SK-N-SH treated with all-trans-retinoic acid at 6 μM for 48 hours (cell line): ENCODE results near the gene PIBF1.
"Not testable (repeated sequence)": the region's sequence is repeated elsewhere in the genome, so short reads cannot be mapped to it uniquely, and the experiment has no call there.

Experiments
- ATAC-seq: fragments of 200-7000 bp; cut with Tn5 transposase; 3 replicates; pipeline ENCODE4 v1.9.1; 2020; ENCODE audit warnings: mild to moderate bottlenecking, moderate library complexity
- BACH2 ChIP-seq: fragments of 250-450 bp; sonication (Bioruptor Pico); IDR thresholded peaks from 2 replicates; pipeline ENCODE4 v1.9.0; 2021; ENCODE audit warnings: mild to moderate bottlenecking, borderline replicate concordance
- CSDC2 ChIP-seq: fragments of 250-450 bp; sonication (Bioruptor Pico); IDR thresholded peaks from 2 replicates; pipeline ENCODE4 v1.5.0; 2020; ENCODE audit warnings: mild to moderate bottlenecking, moderate library complexity
- ESRRG ChIP-seq: fragments of 250-450 bp; sonication (Bioruptor Pico); IDR thresholded peaks from 2 replicates; pipeline ENCODE4 v1.6.1; 2021; ENCODE audit warnings: mild to moderate bottlenecking
- ISL1 ChIP-seq: fragments of 250-450 bp; sonication (Bioruptor Pico); IDR thresholded peaks from 2 replicates; pipeline ENCODE4 v2.1.2; 2022; ENCODE audit warnings: mild to moderate bottlenecking, moderate library complexity
- OSR1 ChIP-seq: fragments of 250-450 bp; sonication (Bioruptor Pico); IDR thresholded peaks from 2 replicates; pipeline ENCODE4 v1.8.0; 2022; ENCODE audit warnings: moderate library complexity, mild to moderate bottlenecking, inconsistent platforms
- PPARA ChIP-seq: fragments of 250-450 bp; sonication (Bioruptor Pico); IDR thresholded peaks from 2 replicates; pipeline ENCODE4 v1.5.0; 2020; ENCODE audit warnings: mild to moderate bottlenecking, borderline replicate concordance
- SNAI2 ChIP-seq: fragments of 250-450 bp; sonication (Bioruptor Pico); IDR thresholded peaks from 2 replicates; pipeline ENCODE4 v1.5.0; 2020; ENCODE audit warnings: mild to moderate bottlenecking, moderate library complexity
- TCF4 ChIP-seq: fragments of 250-450 bp; sonication (Bioruptor Pico); IDR thresholded peaks from 2 replicates; pipeline ENCODE4 v1.8.0; 2021; ENCODE audit warnings: mild to moderate bottlenecking, moderate library complexity, borderline replicate concordance
- TOX ChIP-seq: fragments of 250-450 bp; sonication (Bioruptor Pico); IDR thresholded peaks from 2 replicates; pipeline ENCODE4 v1.8.0; 2021; ENCODE audit warnings: mild to moderate bottlenecking, moderate library complexity, borderline replicate concordance
- ZFP30 ChIP-seq: fragments of 450-650 bp; formaldehyde crosslinking; IDR thresholded peaks from 2 replicates; pipeline ENCODE4 v1.5.0; 2022; ENCODE audit warnings: mild to moderate bottlenecking, moderate library complexity
- ZNF70 ChIP-seq: fragments of 450-650 bp; formaldehyde crosslinking; IDR thresholded peaks from 2 replicates; pipeline ENCODE4 v1.5.0; 2020; ENCODE audit warnings: mild to moderate bottlenecking, moderate library complexity
- TF ChIP-seq, protein P1 (sequence below): fragments of 250-450 bp; sonication (Bioruptor Pico); IDR thresholded peaks from 2 replicates; pipeline ENCODE4 v1.8.0; 2021; ENCODE audit warnings: low read depth, mild to moderate bottlenecking, moderate library complexity, borderline replicate concordance
- TF ChIP-seq, protein P2 (sequence below): fragments of 250-450 bp; sonication (Bioruptor Pico); IDR thresholded peaks from 2 replicates; pipeline ENCODE4 v1.5.1; 2021; ENCODE audit warnings: mild to moderate bottlenecking, moderate library complexity
- TF ChIP-seq, protein P3 (sequence below): fragments of 250-450 bp; sonication (Bioruptor Pico); IDR thresholded peaks from 2 replicates; pipeline ENCODE4 v1.8.0; 2020; ENCODE audit warnings: mild to moderate bottlenecking, moderate library complexity, borderline replicate concordance
- TF ChIP-seq, protein P4 (sequence below): fragments of 250-450 bp; sonication (Bioruptor Pico); IDR thresholded peaks from 2 replicates; pipeline ENCODE4 v1.5.0; 2020; ENCODE audit warnings: mild to moderate bottlenecking, moderate library complexity

Gene PIBF1

DNA sequence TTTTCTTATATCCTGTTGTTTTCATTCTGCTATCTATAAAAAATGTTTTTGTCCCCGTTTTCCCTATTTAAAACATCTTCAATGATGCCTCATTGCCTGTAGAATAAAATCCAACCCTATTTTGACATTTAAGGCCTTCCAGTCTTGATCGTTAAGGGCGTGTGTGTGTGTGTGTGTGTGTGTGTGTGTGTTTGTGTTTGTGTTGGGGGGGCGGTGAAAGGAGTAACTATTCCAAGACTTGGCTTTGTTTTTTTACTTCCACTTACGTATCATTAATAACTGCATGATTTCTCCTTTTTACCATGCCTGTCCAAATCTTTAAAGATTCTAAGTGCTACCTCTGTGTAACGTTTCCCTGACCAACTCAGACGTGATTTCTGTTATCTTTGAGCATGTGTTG lies 784 bp downstream of the PIBF1 start:
- ATAC-seq, result no peak
- no peak for TF ChIP-seq TOX (CRISPR knock-in tag)
- TF ChIP-seq SNAI2, result no peak
- TF ChIP-seq ISL1 (CRISPR knock-in tag), result 0 out of 2 replicates have a peak, but pooled peaks have one; percentile 5

DNA sequence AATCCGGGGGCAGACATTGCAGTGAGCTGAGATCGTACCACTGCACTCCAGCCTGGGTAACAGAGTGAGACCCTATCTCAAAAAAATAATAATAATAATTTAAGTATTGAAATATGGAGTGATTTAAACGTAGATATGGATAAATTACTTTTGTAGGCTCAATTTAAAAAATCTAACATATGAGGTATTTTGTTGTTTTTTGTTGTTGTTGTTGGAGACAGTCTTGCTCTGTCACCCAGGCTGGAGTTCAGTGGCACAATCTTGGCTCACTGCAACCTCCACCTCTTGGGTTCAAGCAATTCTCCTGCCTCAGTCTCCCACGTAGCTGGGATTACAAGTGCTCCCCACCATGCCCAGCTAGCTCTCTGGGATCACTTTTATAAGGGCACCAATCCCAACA lies 2.7 kb downstream of the PIBF1 start:
- ATAC-seq, result not testable (repeated sequence)

DNA sequence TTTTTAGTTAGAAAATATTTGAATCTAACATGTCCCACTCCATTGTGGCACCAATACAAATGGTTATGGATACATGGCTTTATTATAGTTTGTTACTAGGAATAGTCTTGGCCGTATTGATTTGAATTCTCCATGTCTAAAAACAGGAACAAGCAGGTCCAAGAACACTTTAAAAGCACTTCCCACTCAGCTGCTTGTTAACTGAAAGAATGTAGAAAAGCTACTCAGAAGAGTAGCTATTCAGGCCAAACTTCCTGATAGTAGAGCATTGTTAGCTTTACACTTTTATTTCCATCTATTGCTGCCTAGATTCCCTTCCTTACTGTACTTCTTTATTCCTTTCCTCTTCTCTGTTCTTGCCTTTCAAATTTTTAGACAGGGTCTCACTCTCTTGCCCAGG lies 6.9 kb downstream of the PIBF1 start:
- ATAC-seq, result no peak
- TF ChIP-seq CSDC2 (CRISPR knock-in tag) (no peak), TCF4 (no peak)

DNA sequence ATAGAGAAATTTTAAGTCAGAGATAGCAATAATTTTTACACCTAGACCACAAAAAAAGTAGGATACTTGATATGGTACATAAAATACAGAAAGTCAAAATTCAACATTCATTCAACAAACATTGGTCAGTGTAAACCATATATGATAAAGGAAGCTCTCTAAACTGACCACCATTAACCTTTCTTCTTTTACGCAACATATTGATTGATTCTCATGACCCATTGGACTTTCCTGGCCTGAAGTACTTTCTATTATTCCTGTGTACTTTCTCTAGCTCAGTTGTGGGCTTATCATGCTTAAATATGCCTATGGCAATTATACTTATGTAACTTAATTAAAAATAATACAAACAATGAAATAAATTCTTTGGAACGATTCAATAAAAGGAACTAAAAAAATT lies 10.7 kb downstream of the PIBF1 start:
- no peak for TF ChIP-seq ESRRG (CRISPR knock-in tag)
- TF ChIP-seq PPARA (CRISPR knock-in tag), result no peak
- TF ChIP-seq, protein P1, sequence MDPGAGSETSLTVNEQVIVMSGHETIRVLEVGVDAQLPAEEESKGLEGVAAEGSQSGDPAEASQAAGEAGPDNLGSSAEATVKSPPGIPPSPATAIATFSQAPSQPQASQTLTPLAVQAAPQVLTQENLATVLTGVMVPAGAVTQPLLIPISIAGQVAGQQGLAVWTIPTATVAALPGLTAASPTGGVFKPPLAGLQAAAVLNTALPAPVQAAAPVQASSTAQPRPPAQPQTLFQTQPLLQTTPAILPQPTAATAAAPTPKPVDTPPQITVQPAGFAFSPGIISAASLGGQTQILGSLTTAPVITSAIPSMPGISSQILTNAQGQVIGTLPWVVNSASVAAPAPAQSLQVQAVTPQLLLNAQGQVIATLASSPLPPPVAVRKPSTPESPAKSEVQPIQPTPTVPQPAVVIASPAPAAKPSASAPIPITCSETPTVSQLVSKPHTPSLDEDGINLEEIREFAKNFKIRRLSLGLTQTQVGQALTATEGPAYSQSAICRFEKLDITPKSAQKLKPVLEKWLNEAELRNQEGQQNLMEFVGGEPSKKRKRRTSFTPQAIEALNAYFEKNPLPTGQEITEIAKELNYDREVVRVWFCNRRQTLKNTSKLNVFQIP, result no peak
- TF ChIP-seq, protein P2, sequence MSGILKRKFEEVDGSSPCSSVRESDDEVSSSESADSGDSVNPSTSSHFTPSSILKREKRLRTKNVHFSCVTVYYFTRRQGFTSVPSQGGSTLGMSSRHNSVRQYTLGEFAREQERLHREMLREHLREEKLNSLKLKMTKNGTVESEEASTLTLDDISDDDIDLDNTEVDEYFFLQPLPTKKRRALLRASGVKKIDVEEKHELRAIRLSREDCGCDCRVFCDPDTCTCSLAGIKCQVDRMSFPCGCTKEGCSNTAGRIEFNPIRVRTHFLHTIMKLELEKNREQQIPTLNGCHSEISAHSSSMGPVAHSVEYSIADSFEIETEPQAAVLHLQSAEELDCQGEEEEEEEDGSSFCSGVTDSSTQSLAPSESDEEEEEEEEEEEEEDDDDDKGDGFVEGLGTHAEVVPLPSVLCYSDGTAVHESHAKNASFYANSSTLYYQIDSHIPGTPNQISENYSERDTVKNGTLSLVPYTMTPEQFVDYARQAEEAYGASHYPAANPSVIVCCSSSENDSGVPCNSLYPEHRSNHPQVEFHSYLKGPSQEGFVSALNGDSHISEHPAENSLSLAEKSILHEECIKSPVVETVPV (CRISPR knock-in tag), result no peak
- TF ChIP-seq ZFP30, result no peak
- no peak for TF ChIP-seq ISL1 (CRISPR knock-in tag)
- TF ChIP-seq, protein P3, sequence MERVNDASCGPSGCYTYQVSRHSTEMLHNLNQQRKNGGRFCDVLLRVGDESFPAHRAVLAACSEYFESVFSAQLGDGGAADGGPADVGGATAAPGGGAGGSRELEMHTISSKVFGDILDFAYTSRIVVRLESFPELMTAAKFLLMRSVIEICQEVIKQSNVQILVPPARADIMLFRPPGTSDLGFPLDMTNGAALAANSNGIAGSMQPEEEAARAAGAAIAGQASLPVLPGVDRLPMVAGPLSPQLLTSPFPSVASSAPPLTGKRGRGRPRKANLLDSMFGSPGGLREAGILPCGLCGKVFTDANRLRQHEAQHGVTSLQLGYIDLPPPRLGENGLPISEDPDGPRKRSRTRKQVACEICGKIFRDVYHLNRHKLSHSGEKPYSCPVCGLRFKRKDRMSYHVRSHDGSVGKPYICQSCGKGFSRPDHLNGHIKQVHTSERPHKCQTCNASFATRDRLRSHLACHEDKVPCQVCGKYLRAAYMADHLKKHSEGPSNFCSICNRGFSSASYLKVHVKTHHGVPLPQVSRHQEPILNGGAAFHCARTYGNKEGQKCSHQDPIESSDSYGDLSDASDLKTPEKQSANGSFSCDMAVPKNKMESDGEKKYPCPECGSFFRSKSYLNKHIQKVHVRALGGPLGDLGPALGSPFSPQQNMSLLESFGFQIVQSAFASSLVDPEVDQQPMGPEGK (CRISPR knock-in tag), result no peak
- TF ChIP-seq BACH2 (CRISPR knock-in tag), result no peak
- ATAC-seq, result no peak

DNA sequence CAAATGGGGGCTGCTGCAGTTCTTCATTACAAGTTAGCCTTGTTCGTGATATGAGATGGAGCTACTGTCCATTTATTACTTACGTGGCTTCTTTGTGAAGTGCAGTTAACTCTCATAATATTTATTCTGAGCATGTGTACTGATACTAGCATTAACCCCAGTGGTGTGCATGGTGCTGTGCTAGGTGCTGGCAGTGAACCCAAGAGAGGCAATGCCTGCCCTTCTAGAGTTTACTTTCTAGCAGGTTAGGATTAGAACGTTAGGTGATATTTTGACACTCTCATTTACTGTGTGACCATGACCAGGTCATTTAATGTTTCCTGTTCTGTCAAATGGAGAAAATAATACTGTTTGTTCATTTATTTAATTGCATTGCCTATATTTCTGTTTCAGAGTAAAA lies 16.9 kb downstream of the PIBF1 start:
- ATAC-seq, result no peak
- TF ChIP-seq TCF4 (no peak), CSDC2 (CRISPR knock-in tag) (no peak)

DNA sequence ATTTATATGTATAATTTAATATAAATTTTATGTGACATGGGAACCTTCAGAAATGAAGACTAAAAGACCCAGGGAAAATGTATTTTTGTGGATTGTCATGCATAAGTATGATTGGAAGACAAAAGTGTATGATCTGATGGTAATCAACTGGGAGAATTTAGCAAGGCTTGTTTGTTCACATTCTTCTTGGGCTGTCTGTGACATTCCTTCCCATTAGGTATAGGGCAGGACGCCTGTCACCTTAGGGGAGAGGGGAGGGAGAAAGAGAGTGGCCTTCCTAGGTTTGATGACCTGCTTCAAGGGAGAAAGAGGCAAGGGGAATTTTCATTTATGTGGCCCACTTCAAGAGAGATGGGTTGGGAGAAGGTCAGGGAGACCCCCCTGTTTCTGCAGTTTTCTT lies 22.4 kb downstream of the PIBF1 start:
- TF ChIP-seq, protein P4, sequence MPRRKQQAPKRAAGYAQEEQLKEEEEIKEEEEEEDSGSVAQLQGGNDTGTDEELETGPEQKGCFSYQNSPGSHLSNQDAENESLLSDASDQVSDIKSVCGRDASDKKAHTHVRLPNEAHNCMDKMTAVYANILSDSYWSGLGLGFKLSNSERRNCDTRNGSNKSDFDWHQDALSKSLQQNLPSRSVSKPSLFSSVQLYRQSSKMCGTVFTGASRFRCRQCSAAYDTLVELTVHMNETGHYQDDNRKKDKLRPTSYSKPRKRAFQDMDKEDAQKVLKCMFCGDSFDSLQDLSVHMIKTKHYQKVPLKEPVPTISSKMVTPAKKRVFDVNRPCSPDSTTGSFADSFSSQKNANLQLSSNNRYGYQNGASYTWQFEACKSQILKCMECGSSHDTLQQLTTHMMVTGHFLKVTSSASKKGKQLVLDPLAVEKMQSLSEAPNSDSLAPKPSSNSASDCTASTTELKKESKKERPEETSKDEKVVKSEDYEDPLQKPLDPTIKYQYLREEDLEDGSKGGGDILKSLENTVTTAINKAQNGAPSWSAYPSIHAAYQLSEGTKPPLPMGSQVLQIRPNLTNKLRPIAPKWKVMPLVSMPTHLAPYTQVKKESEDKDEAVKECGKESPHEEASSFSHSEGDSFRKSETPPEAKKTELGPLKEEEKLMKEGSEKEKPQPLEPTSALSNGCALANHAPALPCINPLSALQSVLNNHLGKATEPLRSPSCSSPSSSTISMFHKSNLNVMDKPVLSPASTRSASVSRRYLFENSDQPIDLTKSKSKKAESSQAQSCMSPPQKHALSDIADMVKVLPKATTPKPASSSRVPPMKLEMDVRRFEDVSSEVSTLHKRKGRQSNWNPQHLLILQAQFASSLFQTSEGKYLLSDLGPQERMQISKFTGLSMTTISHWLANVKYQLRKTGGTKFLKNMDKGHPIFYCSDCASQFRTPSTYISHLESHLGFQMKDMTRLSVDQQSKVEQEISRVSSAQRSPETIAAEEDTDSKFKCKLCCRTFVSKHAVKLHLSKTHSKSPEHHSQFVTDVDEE, result no peak
- no peak for TF ChIP-seq OSR1
- TF ChIP-seq, protein P2 (CRISPR knock-in tag), result no peak
- TF ChIP-seq ZNF70, result no peak
- TF ChIP-seq, protein P3 (CRISPR knock-in tag), result no peak
- TF ChIP-seq SNAI2, result no peak
- ATAC-seq, result no peak
